ENCODE data around the gene IRF8.

GRCh38 chr16:85899444-85899843 lies 482 bp downstream of the IRF8 start:
- TF ChIP-seq POLR2A (IDR thresholded peaks at IDR 0.05; ENCODE audit: low read length) (no peak), GATA1 (IDR thresholded peaks at IDR 0.05; ENCODE audit: low read depth, low read length) (no peak)

Measured in erythroblast (primary cell).